Peyer's patch (tissue), 4 donors: ENCODE data around the gene TSR2. TPM values are rescaled to one million over a fixed set of nuclear protein-coding genes. Genes with fewer than 3 reads are reported as not detected.

Experiments used
- DNase-seq, 3 donors: peaks; one replicate each; pipeline ENCODE4 v3.0.0-alpha.2; 2017 to 2019
- H3K27ac ChIP-seq, 4 donors: fragments of 200-600 bp; sonication (generic); one replicate each; pipeline ENCODE4 v1.5.1; 2016 to 2019
- H3K27me3 ChIP-seq, 2 donors: fragments of 200-600 bp; sonication (generic); one replicate each; pipeline ENCODE4 v1.5.1; 2019
- H3K36me3 ChIP-seq, 3 donors: fragments of 200-600 bp; sonication (generic); one replicate each; pipeline ENCODE4 v1.5.1; 2016 to 2019
- H3K4me1 ChIP-seq, 4 donors: fragments of 200-600 bp; sonication (generic); one replicate each; pipeline ENCODE4 v1.5.1; 2016 to 2019
- H3K4me3 ChIP-seq, 4 donors: fragments of 200-600 bp; sonication (generic); 1 replicate in 3 of 4; 2 replicates in 1 of 4; pipeline ENCODE4 v1.5.1; 2016 to 2019; ENCODE audit warnings: mild to moderate bottlenecking in 1 of 4
- H3K9me3 ChIP-seq, 4 donors: fragments of 200-600 bp; sonication (generic); one replicate each; pipeline ENCODE4 v1.5.1; 2016 to 2019; ENCODE audit warnings: mild to moderate bottlenecking in 1 of 4
- CTCF ChIP-seq, 6 experiments: fragments of 450-650 bp in 4 of 6; fragments of 200-600 bp in 2 of 6; sonication (generic) in 1 of 6; IDR thresholded peaks; one replicate each; pipeline ENCODE4 v1.5.1; 2017 to 2019; ENCODE audit warnings: antibody characterized with exemption in 6 of 6, mild to moderate bottlenecking in 3 of 6, moderate library complexity in 1 of 6
- POLR2A ChIP-seq, 2 donors: fragments of 450-650 bp; IDR thresholded peaks; one replicate each; pipeline ENCODE4 v1.5.1; 2017; ENCODE audit warnings: antibody characterized with exemption in 2 of 2, mild to moderate bottlenecking in 2 of 2, moderate library complexity in 2 of 2
- total RNA-seq, 4 donors: library from RNA; depleted of rRNA; stranded (reverse); fragments of >200 nt; gene quantifications; one replicate each; pipeline ENCODE4 v1.1.0, GENCODE V29; 2016

TSR2 gene
- total RNA-seq, 4 donors from 2014 or later: 7.9 to 38.8 (median 15.0) TPM

- Histone ChIP-seq H3K36me3 (no peaks in the 10 kb centered on the region), H3K9me3 (no peaks in the 10 kb centered on the region), H3K4me3 (no peak overlapping the region), H3K27me3 (no peaks in the 10 kb centered on the region), H3K4me1 (no peaks in the 10 kb centered on the region), H3K27ac (no peak overlapping the region)
- DNase-seq: no peak
- TF ChIP-seq CTCF (IDR thresholded peaks at IDR 0.05) (no peak), POLR2A (IDR thresholded peaks at IDR 0.05) (no peak)
These were observed 7.3 kb downstream of the TSR2 start for GRCh38 chrX:54447461-54447860.

- H3K27ac ChIP-seq: no peak overlapping the region
- H3K4me3 ChIP-seq: no peak overlapping the region
- H3K4me1 ChIP-seq: no peaks in the 10 kb centered on the region
- H3K9me3 ChIP-seq: no peaks in the 10 kb centered on the region
- DNase-seq: no peak
- no peaks in the 10 kb centered on the region for H3K36me3 ChIP-seq
- no peak for TF ChIP-seq POLR2A (IDR thresholded peaks at IDR 0.05)
- TF ChIP-seq CTCF (IDR thresholded peaks at IDR 0.05): no peak
- H3K27me3 ChIP-seq: no peaks in the 10 kb centered on the region
These were observed 9.7 kb downstream of the TSR2 start for GRCh38 chrX:54449929-54450328.

- TF ChIP-seq CTCF (IDR thresholded peaks at IDR 0.05) (no peak), POLR2A (IDR thresholded peaks at IDR 0.05) (no peak)
- Histone ChIP-seq H3K4me1 (no peaks in the 10 kb centered on the region), H3K27ac (no peak overlapping the region), H3K9me3 (no peaks in the 10 kb centered on the region), H3K27me3 (no peaks in the 10 kb centered on the region), H3K36me3 (no peaks in the 10 kb centered on the region), H3K4me3 (no peak overlapping the region)
- DNase-seq: no peak
These were observed 12.7 kb downstream of the TSR2 start for GRCh38 chrX:54452920-54453319.

GRCh38 chrX:54470054-54470760 is 30.0 kb downstream of the TSR2 start:
- Histone ChIP-seq H3K27me3 (no peaks in the 10 kb centered on the region), H3K27ac (no peak overlapping the region), H3K36me3 (no peaks in the 10 kb centered on the region), H3K4me1 (no peaks in the 10 kb centered on the region), H3K9me3 (no peaks in the 10 kb centered on the region), H3K4me3 (no peak overlapping the region)
- DNase-seq: no peak
- TF ChIP-seq CTCF (IDR thresholded peaks at IDR 0.05) (no peak), POLR2A (IDR thresholded peaks at IDR 0.05) (no peak)

GRCh38 chrX:54473993-54474859 is 34.0 kb downstream of the TSR2 start:
- no peaks in the 10 kb centered on the region for H3K36me3 ChIP-seq
- H3K4me3 ChIP-seq: no peak overlapping the region
- no peaks in the 10 kb centered on the region for H3K4me1 ChIP-seq
- no peaks in the 10 kb centered on the region for H3K27me3 ChIP-seq
- no peak for DNase-seq
- no peak for TF ChIP-seq POLR2A (IDR thresholded peaks at IDR 0.05)
- no peak for TF ChIP-seq CTCF (IDR thresholded peaks at IDR 0.05)
- no peak overlapping the region for H3K27ac ChIP-seq
- H3K9me3 ChIP-seq: no peaks in the 10 kb centered on the region
